HCEC 1CT (cell line): ENCODE measurements around the gene CBL.

Experiments used
- DNase-seq: peaks from one replicate; pipeline ENCODE4 v3.0.0-alpha.2; 2017

The CBL gene

DNA sequence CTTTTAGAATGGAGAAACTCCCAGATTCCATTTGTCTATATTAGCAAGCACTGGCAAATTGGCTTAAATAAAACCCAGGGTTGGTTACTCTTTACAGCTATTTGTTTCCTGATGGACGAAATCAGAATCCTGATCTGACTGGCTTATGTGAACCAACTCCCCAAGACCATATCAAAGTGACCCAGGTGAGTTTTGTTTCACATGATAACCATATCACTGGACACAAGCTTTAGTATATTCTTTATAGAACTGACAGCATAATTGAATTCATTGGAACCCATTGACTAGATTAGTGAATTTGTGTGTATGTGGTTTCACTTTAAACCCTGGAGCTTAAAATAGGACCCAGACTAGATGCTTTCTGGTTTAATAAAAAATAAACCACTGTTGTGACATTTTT, 71.5 kb downstream of the CBL start:
- no peak for DNase-seq

- DNase-seq: no peak
Observed at GRCh38 chr11:119282495-119282894, 76.4 kb downstream of the CBL start.

DNA sequence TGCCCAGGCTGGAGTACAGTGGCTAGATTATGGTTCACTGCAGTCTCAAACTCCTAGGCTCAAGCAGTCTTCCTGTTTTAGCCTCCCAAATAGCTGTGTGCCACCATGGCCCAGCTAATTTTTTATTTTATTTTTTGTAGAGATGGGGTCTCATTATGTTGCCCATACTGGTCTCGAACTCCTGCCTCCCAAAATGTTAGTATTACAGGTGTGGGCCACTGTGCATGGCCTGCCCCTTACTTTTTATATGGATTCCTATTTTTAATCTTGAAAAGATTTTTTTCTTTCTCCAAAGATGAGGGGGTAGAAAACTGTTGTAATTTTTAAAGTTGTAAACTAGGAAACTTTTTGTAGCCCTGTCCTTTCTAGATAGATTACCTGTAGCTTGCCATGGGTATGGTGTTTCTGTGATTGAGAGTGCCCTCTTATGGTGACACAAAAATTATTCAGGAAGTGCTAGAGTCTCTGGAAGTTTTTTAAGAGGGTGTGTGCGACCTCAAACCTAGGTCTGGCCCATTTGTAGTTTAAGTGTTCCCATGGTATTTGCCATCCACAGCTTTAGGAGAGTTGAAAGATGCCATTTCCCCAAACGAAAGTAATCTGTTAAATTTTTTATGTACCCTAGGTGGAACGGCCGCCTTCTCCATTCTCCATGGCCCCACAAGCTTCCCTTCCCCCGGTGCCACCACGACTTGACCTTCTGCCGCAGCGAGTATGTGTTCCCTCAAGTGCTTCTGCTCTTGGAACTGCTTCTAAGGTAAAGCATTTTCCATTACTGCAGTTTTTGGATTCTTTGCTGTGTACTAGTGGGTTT, 78.4 kb downstream of the CBL start:
- peak; percentile 49 for DNase-seq

GRCh38 chr11:119285431-119285830, 79.3 kb downstream of the CBL start:
- no peak for DNase-seq

- DNase-seq: no peak
Observed at GRCh38 chr11:119288219-119288618, 82.1 kb downstream of the CBL start.

DNA sequence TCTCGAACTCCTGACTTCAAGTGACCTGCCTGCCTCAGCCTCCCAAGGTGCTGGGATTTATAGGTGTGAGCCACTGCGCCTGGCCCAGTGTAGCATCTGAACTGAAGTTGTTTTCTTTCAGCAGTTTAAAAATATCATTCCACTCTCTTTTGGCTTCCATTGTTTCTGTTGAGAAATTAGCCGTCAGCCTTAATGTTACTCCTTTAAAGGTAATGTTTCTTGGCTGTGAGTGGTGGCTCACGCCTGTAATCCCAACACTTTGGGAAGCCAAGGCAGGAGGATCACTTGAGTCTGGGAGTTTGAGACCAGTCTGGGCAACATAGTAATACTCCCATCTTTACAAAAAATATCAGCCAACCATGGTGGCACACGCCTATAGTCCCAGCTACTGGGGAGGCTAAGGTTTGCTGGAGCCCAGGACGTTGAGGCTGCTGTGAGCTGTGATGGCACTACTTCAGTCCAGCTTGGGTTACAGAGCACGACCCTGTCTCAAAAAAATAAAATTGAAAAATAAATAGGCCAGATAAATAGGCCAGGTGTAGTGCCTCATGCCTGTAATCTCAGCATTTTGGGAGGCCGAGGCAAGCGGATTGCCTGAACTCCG, 84.9 kb downstream of the CBL start:
- no peak for DNase-seq

GRCh38 chr11:119293461-119293860, 87.3 kb downstream of the CBL start:
- DNase-seq: no peak

DNA sequence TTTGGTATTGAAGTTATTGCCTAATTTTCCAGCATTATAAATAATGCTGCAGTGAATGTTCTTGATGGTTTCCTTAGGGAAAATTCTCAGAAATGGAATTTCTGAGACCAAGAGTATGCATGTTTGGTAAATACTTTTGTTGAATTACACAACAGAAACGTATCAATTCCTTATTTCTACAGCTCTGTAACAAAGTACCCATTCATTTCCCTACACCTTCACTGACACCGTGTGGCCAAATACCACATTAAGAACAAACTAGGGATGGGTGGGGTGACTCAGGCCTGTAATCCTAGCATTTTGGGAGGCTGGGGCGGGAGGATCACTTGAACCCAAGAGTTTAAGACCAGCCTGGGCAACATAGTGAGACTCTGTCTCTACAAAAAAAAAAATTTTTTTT, 89.0 kb downstream of the CBL start:
- DNase-seq: peak; percentile 17

DNA sequence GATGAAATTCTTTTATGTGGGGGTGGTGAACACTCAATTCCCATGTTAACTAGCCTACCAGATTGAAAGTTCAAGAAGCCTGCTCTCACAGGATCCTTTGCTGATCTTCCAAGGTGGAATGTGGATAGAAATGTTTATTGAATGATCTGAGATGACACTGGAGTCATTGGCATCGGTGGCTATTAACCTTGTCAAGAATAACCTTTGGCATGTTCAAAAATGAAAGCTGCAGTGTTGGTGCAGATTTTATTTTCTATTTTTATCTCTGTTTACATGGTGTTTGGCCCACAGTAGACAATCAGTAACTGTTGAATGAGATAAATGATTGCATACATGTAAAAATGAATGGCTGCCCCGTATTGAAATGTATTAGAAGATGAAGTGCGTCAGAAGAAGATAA, 91.8 kb downstream of the CBL start:
- DNase-seq: no peak

- no peak for DNase-seq
Observed at GRCh38 chr11:119298726-119299125, 92.6 kb downstream of the CBL start.

DNA sequence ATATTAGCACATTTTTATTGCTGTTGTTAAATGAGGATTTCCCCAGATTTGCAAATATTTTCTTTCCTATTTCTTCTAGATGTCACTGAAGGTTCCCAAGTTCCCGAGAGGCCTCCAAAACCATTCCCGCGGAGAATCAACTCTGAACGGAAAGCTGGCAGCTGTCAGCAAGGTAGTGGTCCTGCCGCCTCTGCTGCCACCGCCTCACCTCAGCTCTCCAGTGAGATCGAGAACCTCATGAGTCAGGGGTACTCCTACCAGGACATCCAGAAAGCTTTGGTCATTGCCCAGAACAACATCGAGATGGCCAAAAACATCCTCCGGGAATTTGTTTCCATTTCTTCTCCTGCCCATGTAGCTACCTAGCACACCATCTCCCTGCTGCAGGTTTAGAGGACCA, 93.3 kb downstream of the CBL start:
- no peak for DNase-seq

GRCh38 chr11:119300198-119300964, 94.2 kb downstream of the CBL start:
- DNase-seq: no peak

- no peak for DNase-seq
Observed at GRCh38 chr11:119303227-119303718, 97.1 kb downstream of the CBL start.

GRCh38 chr11:119305556-119306372, 99.6 kb downstream of the CBL start:
- DNase-seq: no peak

- no peak for DNase-seq
Observed at GRCh38 chr11:119306373-119306890, 100.3 kb downstream of the CBL start.

- DNase-seq: no peak
Observed at GRCh38 chr11:119307219-119307618, 101.1 kb downstream of the CBL start.

GRCh38 chr11:119307974-119308373, 101.8 kb downstream of the CBL start:
- no peak for DNase-seq

GRCh38 chr11:119309411-119309810, 103.3 kb downstream of the CBL start:
- no peak for DNase-seq

- DNase-seq: no peak
Observed at GRCh38 chr11:119309953-119310681, 104.0 kb downstream of the CBL start.

GRCh38 chr11:119310682-119311052, 104.5 kb downstream of the CBL start:
- no peak for DNase-seq

GRCh38 chr11:119314726-119315125, 108.6 kb downstream of the CBL start:
- DNase-seq: no peak
